ENCODE data around the gene TTLL9.

DNA sequence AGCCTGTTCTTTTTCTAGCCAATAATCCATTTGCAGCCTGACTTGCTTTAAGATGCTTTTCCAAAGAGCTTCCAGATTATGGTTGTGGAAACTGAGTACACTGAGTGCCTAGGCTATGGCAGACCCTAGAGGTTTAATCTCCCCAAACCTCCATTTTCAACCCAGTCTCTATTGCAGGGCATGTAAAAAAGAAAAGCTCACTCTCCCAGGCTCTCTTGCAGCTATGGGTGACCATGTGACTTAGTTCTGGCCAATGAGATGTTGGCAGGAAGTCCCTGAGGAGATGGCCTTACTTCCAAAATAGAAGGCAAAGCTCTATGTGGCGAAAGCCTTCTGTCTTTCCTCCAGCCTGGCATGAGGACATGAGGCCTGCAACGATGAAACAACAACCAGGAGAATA lies 77.6 kb downstream of the TTLL9 start:
- TF ChIP-seq POLR2A (IDR thresholded peaks at IDR 0.05; ENCODE audit: low read depth, low read length) (no peak), TAF1 (IDR thresholded peaks at IDR 0.05; ENCODE audit: borderline replicate concordance, low read depth, low read length) (no peak)

Data from GM12892 (cell line).